ENCODE results near the gene RPN2. TPM values are rescaled to one million over a fixed set of nuclear protein-coding genes. Genes with fewer than 3 reads are reported as not detected.

Gene RPN2
- total and polyA plus RNA-seq, 2 of the 13 experiments (the other 11 are each of a cell fraction or from before 2014, with no cell fraction given), result 587 to 1,818 TPM

- TF ChIP-seq ZMAT5 (CRISPR knock-in tag; IDR thresholded peaks at IDR 0.05; ENCODE audit: borderline replicate concordance, low read depth) (0 out of 2 replicates have a peak, but pooled peaks have one; percentile 17), TRIM22 (IDR thresholded peaks at IDR 0.05) (no peak), ZBTB26 (CRISPR knock-in tag; IDR thresholded peaks at IDR 0.05; ENCODE audit: borderline replicate concordance) (peak; percentile 76; the same call in 1 of the 2 replicates), ZBTB7B (CRISPR knock-in tag; IDR thresholded peaks at IDR 0.05) (peak; percentile 88), HNRNPK (IDR thresholded peaks at IDR 0.05; ENCODE audit: low read depth, low read length, poor library complexity, severe bottlenecking) (peak; percentile 90), ARHGAP35 (CRISPR knock-in tag; IDR thresholded peaks at IDR 0.05; ENCODE audit: borderline replicate concordance) (peak; percentile 97), ZSCAN22 (CRISPR knock-in tag; IDR thresholded peaks at IDR 0.05) (no peak), TERF1 (CRISPR knock-in tag; IDR thresholded peaks at IDR 0.05) (no peak), ZNF556 (CRISPR knock-in tag; IDR thresholded peaks at IDR 0.05; ENCODE audit: borderline replicate concordance) (peak; percentile 89; the same call in 1 of the 2 replicates), NFATC3 (CRISPR knock-in tag; IDR thresholded peaks at IDR 0.05) (no peak), POLR2AphosphoS5 (IDR thresholded peaks at IDR 0.05; ENCODE audit: low read depth, low read length) (peak; percentile 79), PAWR (CRISPR knock-in tag; IDR thresholded peaks at IDR 0.05; ENCODE audit: borderline replicate concordance) (no peak; the same call in 1 of the 2 replicates), ZNF343 (CRISPR knock-in tag; IDR thresholded peaks at IDR 0.05) (0 out of 2 replicates have a peak, but pooled peaks have one; percentile 41), KLF9 (CRISPR knock-in tag; IDR thresholded peaks at IDR 0.05; ENCODE audit: low read depth) (no peak), THRA (CRISPR knock-in tag; IDR thresholded peaks at IDR 0.05; ENCODE audit: borderline replicate concordance) (peak; percentile 51; the same call in 1 of the 2 replicates), ZMYM4 (CRISPR knock-in tag; IDR thresholded peaks at IDR 0.05) (peak; percentile 87), PREB (CRISPR knock-in tag; IDR thresholded peaks at IDR 0.05) (peak; percentile 68), SP5 (CRISPR knock-in tag; IDR thresholded peaks at IDR 0.05; ENCODE audit: borderline replicate concordance, low read depth) (peak; percentile 54; the same call in 1 of the 2 replicates), SAFB2 (CRISPR knock-in tag; IDR thresholded peaks at IDR 0.05; ENCODE audit: borderline replicate concordance, low read depth) (no peak; the same call in 1 of the 2 replicates), SMARCE1 (IDR thresholded peaks at IDR 0.05; ENCODE audit: borderline replicate concordance) (no peak), HDAC1 (CRISPR knock-in tag; IDR thresholded peaks at IDR 0.05) (peak; percentile 85; the same call in 1 of the 2 replicates)
Observed at GRCh38 chr20:37178839-37179682, at the start of gene RPN2, which contains the start of gene MROH8 (continued).

Measured in HepG2 (cell line).